Measurements from ENCODE around the gene TEN1.

GRCh38 chr17:76024353-76024752 is 45.3 kb downstream of the TEN1 start:
- TF ChIP-seq YY1 (IDR thresholded peaks at IDR 0.05; ENCODE audit: insufficient read depth, insufficient read length), result no peak
- TF ChIP-seq ZNF274 (IDR thresholded peaks at IDR 0.05; ENCODE audit: low read depth, low read length), result no peak
